A673 (cell line): ENCODE results near the gene CELSR1.

Source experiments
- EZH2 ChIP-seq: fragments of 200-600 bp; sonication (generic); IDR thresholded peaks from 2 replicates; pipeline ENCODE4 v1.6.1; 2017; ENCODE audit warnings: borderline replicate concordance, low read depth, mild to moderate bottlenecking, mixed read lengths, antibody characterized with exemption, low read length; ENCODE audit not compliant: poor library complexity, severe bottlenecking
- TF ChIP-seq, protein P1 (sequence below): fragments of 300-800, 200-600 bp; sonication (generic); conservative IDR thresholded peaks from 2 replicates; pipeline ENCODE4 v1.5.1; 2017; ENCODE audit warnings: low read depth, mild to moderate bottlenecking, antibody characterized with exemption, low read length, moderate library complexity, mixed read lengths

DNA sequence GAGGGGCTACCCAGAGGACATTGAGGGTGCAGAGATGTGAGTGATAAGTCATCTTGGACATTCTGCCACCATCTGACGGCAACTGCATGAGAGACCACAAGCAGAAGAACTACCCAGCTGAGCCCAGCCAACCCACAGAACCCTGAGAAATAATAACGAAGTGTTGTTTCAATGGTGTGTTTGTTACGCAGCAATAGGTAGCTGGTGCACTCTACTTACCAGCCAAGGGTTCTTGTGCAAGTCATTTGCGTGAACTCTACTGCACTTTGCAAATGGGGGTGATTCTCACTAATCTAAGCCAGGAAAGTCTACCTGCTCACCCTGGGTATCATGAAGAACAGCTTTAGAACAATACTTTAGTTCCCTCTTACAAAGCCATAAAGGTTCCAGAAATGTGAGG is 15.8 kb upstream of the CELSR1 start:
- TF ChIP-seq, protein P1, sequence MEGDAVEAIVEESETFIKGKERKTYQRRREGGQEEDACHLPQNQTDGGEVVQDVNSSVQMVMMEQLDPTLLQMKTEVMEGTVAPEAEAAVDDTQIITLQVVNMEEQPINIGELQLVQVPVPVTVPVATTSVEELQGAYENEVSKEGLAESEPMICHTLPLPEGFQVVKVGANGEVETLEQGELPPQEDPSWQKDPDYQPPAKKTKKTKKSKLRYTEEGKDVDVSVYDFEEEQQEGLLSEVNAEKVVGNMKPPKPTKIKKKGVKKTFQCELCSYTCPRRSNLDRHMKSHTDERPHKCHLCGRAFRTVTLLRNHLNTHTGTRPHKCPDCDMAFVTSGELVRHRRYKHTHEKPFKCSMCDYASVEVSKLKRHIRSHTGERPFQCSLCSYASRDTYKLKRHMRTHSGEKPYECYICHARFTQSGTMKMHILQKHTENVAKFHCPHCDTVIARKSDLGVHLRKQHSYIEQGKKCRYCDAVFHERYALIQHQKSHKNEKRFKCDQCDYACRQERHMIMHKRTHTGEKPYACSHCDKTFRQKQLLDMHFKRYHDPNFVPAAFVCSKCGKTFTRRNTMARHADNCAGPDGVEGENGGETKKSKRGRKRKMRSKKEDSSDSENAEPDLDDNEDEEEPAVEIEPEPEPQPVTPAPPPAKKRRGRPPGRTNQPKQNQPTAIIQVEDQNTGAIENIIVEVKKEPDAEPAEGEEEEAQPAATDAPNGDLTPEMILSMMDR, result no peak
- TF ChIP-seq EZH2, result no peak
